Subcutaneous abdominal adipose tissue (tissue), 5 donors: ENCODE measurements around the gene CDKAL1.

Experiments
- H3K27ac ChIP-seq: one replicate; pipeline ENCODE4 v1.7.0; 2013; ENCODE audit warnings: low read depth, mild to moderate bottlenecking, inconsistent platforms, low read length, moderate library complexity
- H3K27me3 ChIP-seq, 5 donors: one replicate each; pipeline ENCODE4 v1.7.0; 2013; ENCODE audit warnings: low read length in 5 of 5, inconsistent platforms in 1 of 5; ENCODE audit not compliant: control insufficient read depth in 5 of 5, insufficient read depth in 4 of 5
- H3K36me3 ChIP-seq, 5 donors: one replicate each; pipeline ENCODE4 v1.7.0; 2013; ENCODE audit warnings: low read length in 5 of 5; ENCODE audit not compliant: control insufficient read depth in 5 of 5, insufficient read depth in 5 of 5
- H3K4me1 ChIP-seq, 5 donors: one replicate each; pipeline ENCODE4 v1.7.0; 2013; ENCODE audit warnings: low read length in 5 of 5, mild to moderate bottlenecking in 3 of 5, moderate library complexity in 1 of 5; ENCODE audit not compliant: control insufficient read depth in 5 of 5, insufficient read depth in 5 of 5
- H3K4me3 ChIP-seq, 5 donors: one replicate each; pipeline ENCODE4 v1.7.0; 2013; ENCODE audit warnings: low read length in 5 of 5, low read depth in 1 of 5
- H3K9ac ChIP-seq, 5 donors: one replicate each; pipeline ENCODE4 v1.7.0; 2013; ENCODE audit warnings: low read length in 5 of 5, mild to moderate bottlenecking in 4 of 5, moderate library complexity in 3 of 5
- H3K9me3 ChIP-seq, 5 donors: one replicate each; pipeline ENCODE4 v1.7.0; 2013; ENCODE audit warnings: low read length in 5 of 5; ENCODE audit not compliant: control insufficient read depth in 5 of 5
- donor health status: healthy.
- donor health status: healthy.
- donor health status: healthy.
- donor health status: healthy.
- donor health status: healthy.

Gene CDKAL1

DNA sequence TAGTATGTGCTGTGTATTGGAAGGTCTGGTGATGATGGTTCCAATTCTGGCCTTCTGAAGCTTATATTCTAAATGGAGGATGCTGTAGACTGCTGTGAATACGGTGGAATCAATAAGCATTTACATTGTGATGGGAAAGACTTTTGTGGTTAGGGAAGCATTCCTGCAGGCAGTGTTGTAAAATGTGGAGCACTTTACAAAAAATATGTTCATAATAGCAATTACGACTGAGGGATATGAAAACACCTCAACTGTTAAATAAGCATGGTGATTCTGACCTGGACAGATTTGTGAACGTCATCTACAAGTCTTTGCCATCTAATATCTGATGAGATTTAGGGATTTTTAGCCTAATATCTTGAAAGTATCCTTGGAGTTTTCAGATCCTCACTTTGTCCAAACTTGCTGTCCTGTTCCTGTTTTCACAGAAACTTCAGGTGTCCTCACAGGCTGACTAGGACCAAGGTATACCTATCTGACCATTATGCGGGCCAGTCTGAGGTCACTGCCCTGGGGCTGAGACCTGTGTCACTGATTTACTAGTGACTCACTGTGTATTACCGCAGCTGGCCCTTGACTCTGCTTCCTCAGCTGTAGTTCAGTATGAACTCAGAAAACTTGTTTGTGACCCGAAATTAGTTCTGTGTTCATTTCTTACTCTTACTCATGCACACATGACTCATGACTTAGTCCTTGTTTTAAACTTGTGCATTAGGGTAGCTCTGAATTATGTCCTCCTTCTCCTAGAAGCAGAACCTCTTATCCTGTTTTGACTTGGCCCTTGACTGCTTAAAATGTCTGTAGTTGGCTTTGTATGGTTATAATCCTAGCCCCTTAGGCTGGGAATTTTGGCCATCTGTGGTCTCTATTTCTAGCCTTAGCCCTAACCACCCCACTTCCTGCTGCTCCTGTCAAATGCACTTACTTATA, 343.0 kb downstream of the CDKAL1 start:
- no peak overlapping the region for H3K4me3 ChIP-seq
- peak overlapping the region; percentile 11 for H3K27ac ChIP-seq

DNA sequence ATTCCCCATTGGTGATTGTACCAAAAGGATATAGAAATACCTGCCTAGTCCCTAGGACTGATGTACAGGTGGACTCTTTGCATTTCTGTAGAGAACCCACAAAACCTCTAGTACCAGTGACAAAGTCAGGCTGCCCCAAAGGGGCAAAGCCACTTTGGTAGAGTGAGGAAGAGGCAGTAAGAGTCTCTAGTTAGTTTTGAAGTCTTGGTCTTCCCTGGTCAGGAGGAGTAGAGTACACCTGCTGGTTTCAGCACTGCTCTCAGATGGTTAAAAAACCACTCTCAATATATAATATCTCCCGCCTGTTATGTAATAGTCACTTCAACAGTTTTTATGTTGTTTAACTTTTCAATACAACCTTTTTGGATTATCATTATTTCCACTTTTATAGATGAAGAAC, 344.9 kb downstream of the CDKAL1 start:
- H3K4me1 ChIP-seq: peaks cover 0 to 6% (median 0%) of the 10 kb centered on the region in 5 donors

More for the DNA sequence above, 343.0 kb downstream of the CDKAL1 start:
- Histone ChIP-seq H3K36me3 (peaks cover 0 to 4% (median 0%) of the 10 kb centered on the region in 5 donors), H3K9me3 (no peaks in the 10 kb centered on the region), H3K27me3 (no peaks in the 10 kb centered on the region), H3K9ac (no peak overlapping the region), H3K4me1 (peaks cover 0 to 6% (median 0%) of the 10 kb centered on the region in 5 donors)

DNA sequence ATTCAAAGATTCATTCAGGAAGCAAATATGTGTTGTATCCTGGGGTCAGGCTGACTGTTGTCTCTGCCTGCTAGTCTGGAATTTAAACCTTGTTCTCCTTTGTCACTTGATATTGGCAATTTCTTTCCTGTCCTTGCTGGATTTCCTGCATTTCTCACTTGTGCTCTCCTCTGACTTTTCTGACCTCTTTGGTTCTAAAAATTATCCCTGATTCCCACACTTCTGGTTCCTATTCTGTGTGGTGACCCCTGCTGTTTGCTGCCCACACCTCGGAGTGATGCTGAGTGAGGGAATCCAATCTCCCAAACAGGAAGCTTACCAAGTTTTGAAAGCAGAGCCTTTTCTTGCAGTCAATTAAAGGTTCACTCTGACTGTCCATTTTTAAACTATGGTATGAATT, 345.3 kb downstream of the CDKAL1 start:
- Histone ChIP-seq H3K4me3 (no peak overlapping the region), H3K36me3 (peaks cover 0 to 4% (median 0%) of the 10 kb centered on the region in 5 donors), H3K27ac (no peak overlapping the region), H3K27me3 (no peaks in the 10 kb centered on the region), H3K9ac (no peak overlapping the region), H3K4me1 (peaks cover 0 to 6% (median 0%) of the 10 kb centered on the region in 5 donors), H3K9me3 (peaks cover 0 to 3% (median 0%) of the 10 kb centered on the region in 5 donors)

More for the DNA sequence above, 344.9 kb downstream of the CDKAL1 start:
- Histone ChIP-seq H3K36me3 (peaks cover 0 to 4% (median 0%) of the 10 kb centered on the region in 5 donors), H3K27ac (no peak overlapping the region), H3K27me3 (no peaks in the 10 kb centered on the region), H3K4me3 (no peak overlapping the region), H3K9me3 (no peaks in the 10 kb centered on the region), H3K9ac (no peak overlapping the region)

DNA sequence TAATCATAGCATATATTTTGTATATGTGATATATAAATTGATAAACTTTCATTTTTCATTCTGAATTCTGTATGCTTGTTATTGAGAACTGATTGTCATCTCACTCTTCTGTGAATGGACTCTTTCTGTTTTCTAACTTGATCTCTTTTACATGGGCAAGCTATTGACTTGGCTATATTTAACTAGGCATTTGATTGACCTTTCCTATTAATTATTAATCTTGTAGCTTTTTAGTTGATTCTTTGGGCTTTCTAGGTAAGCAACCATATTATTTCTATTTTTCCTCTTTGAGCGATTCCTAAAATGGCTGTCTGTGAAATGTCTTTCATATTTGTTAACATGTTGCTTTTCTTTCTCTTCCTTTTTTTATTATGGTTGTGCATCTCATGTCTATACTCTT, 347.1 kb downstream of the CDKAL1 start:
- H3K27me3 ChIP-seq: no peaks in the 10 kb centered on the region
- H3K9me3 ChIP-seq: peaks cover 0 to 6% (median 4%) of the 10 kb centered on the region in 5 donors
- H3K36me3 ChIP-seq: peaks cover 0 to 4% (median 0%) of the 10 kb centered on the region in 5 donors
- no peak overlapping the region for H3K4me3 ChIP-seq
- no peak overlapping the region for H3K27ac ChIP-seq
- peaks cover 0 to 6% (median 2%) of the 10 kb centered on the region in 5 donors for H3K4me1 ChIP-seq
- H3K9ac ChIP-seq: no peak overlapping the region

DNA sequence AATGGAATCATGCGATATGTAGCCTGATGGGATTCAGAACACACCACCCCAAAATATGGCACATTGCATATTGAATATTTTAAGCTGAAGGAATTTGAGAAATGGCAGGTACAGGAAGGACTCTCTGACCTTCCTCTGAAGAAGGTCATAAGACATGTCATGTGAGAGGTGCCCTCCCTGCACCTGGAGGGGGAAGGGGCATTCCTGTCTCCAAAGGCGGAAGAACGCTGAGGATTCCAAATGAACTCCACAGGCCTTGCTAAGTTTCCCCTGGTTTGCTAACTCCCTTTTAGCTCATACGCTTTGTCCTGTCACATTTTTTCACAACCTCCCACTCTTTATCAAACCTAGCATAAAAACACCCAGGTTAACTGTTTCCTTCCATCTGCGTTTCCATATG, 347.8 kb downstream of the CDKAL1 start:
- H3K4me3 ChIP-seq: no peak overlapping the region
- H3K4me1 ChIP-seq: peaks cover 0 to 6% (median 2%) of the 10 kb centered on the region in 5 donors

DNA sequence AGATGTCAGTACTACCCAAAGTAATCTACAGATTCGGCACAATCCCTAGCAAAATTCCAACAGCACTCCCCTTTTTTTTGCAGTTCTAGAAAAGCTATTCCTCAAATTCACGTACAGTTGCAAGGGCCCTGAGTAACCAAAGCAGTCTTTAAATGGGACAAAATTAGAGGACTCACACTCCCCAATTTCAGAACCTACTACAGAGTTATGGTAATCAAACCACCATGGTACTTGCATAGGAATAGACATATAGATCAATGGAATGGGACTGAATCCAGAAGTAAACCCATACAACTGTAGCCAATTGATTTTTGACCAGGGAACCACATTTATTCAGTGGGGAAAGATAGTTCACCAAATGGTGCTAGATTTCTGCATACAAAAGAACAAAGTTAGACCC, 350.8 kb downstream of the CDKAL1 start:
- Histone ChIP-seq H3K9ac (no peak overlapping the region), H3K27me3 (no peaks in the 10 kb centered on the region), H3K27ac (no peak overlapping the region), H3K4me3 (no peak overlapping the region), H3K9me3 (peaks cover 0 to 6% (median 4%) of the 10 kb centered on the region in 5 donors), H3K36me3 (peaks cover 0 to 4% (median 0%) of the 10 kb centered on the region in 5 donors), H3K4me1 (peaks cover 0 to 5% (median 0%) of the 10 kb centered on the region in 5 donors)

More for the DNA sequence above, 347.8 kb downstream of the CDKAL1 start:
- peaks cover 0 to 6% (median 4%) of the 10 kb centered on the region in 5 donors for H3K9me3 ChIP-seq
- H3K27me3 ChIP-seq: no peaks in the 10 kb centered on the region
- no peak overlapping the region for H3K27ac ChIP-seq
- no peak overlapping the region for H3K9ac ChIP-seq
- H3K36me3 ChIP-seq: peaks cover 0 to 4% (median 0%) of the 10 kb centered on the region in 5 donors

DNA sequence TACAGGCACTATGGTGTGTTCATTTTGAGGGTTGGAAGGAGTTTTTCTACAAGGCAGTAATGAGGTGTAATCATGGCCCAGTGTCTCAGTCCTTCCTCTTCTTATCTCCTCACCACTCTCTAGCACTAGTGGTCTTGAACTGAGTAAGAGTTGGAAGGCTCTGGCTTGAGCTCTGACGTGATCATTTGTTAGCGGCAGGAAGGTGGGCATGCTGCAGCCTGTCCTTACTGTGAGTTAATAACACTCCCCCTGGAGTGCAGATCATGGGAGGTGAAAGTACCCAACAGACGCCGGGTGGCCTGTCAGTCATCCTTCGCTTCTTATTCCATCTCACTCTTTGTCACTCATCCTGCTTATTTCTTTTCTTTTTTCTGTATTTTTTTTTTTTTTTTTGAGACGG, 356.9 kb downstream of the CDKAL1 start:
- Histone ChIP-seq H3K27ac (no peak overlapping the region), H3K9ac (no peak overlapping the region), H3K9me3 (peaks cover 0 to 3% (median 0%) of the 10 kb centered on the region in 5 donors), H3K27me3 (no peaks in the 10 kb centered on the region), H3K36me3 (peaks cover 0 to 8% (median 0%) of the 10 kb centered on the region in 5 donors), H3K4me3 (no peak overlapping the region), H3K4me1 (peaks cover 0 to 5% (median 0%) of the 10 kb centered on the region in 5 donors)

DNA sequence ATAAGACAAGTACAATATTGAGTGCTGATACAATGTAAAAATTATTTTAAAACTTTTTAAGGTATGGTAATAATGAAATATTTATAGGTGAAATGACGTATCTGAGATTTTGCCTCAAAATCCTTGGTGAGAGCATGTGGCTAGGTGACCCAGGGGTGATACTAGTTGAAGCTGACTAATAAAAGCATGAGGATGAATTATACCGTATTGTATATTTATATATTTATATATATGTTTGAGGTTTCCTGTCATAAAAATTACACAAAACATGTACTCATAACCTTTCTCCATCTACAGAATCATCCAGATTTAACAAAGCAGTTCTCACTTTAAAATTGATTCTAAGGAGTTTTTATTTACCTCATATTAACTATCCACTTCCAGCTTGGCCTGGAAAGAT, 358.1 kb downstream of the CDKAL1 start:
- Histone ChIP-seq H3K9ac (no peak overlapping the region), H3K27ac (no peak overlapping the region), H3K4me1 (peaks cover 0 to 4% (median 0%) of the 10 kb centered on the region in 5 donors), H3K36me3 (peaks cover 0 to 8% (median 0%) of the 10 kb centered on the region in 5 donors), H3K9me3 (peaks cover 0 to under 1% (median 0%) of the 10 kb centered on the region in 5 donors), H3K27me3 (no peaks in the 10 kb centered on the region), H3K4me3 (no peak overlapping the region)

DNA sequence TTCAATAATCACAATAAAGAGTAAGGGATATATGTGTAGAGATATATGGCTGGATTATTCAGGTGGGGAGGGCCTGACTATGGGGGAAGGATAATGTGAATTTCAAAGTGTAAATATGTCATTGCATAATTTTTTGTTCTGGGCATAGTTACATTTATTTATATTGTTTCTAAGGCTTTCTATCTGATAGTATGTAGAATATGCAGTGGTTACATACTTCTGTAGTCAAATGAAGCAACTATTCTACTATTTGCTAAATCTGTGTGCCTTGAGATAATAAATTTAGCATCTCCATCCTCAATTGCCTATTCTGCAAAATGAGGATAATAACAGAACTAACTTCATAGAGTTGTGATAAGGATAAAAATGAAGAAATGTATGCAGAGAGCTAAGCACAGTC, 359.2 kb downstream of the CDKAL1 start:
- H3K4me1 ChIP-seq: peaks cover 0 to 4% (median 0%) of the 10 kb centered on the region in 5 donors

More for the DNA sequence above, 359.2 kb downstream of the CDKAL1 start:
- no peak overlapping the region for H3K4me3 ChIP-seq
- no peaks in the 10 kb centered on the region for H3K27me3 ChIP-seq
- H3K9ac ChIP-seq: no peak overlapping the region
- no peaks in the 10 kb centered on the region for H3K9me3 ChIP-seq
- H3K36me3 ChIP-seq: peaks cover 0 to 8% (median 0%) of the 10 kb centered on the region in 5 donors
- H3K27ac ChIP-seq: no peak overlapping the region
